Measurements from ENCODE around the gene POM121L2. TPM values are rescaled to one million over a fixed set of nuclear protein-coding genes. Genes with fewer than 3 reads are reported as not detected.

Gene POM121L2
- total and polyA plus RNA-seq, 2 of the 13 experiments (the other 11 are each of a cell fraction or from before 2014, with no cell fraction given) = not detected

- no peak for TF ChIP-seq ZHX1 (CRISPR knock-in tag; IDR thresholded peaks at IDR 0.05; ENCODE audit: low read depth)
- TF ChIP-seq FOXJ3 (CRISPR knock-in tag; IDR thresholded peaks at IDR 0.05; ENCODE audit: borderline replicate concordance) = peak; percentile 67; the same call in 1 of the 2 replicates
- no peak for TF ChIP-seq MBNL3 (CRISPR knock-in tag; conservative IDR thresholded peaks at IDR 0.05)
- no peak; the same call in 1 of the 2 replicates for TF ChIP-seq ISL2 (CRISPR knock-in tag; IDR thresholded peaks at IDR 0.05)
- peak; percentile 37 to 40; a peak in 2 of 4 replicates for TF ChIP-seq MAFK (conservative IDR thresholded peaks at IDR 0.05 in 1 of 2, IDR thresholded peaks at IDR 0.05 in 1 of 2; ENCODE audit: low read length in 2 of 2)
- TF ChIP-seq NFAT5 (CRISPR knock-in tag; IDR thresholded peaks at IDR 0.05) = no peak
- no peak for TF ChIP-seq HDAC6 (IDR thresholded peaks at IDR 0.05; ENCODE audit: low read depth, low read length)
- no peak for TF ChIP-seq NFATC3 (CRISPR knock-in tag; IDR thresholded peaks at IDR 0.05)
- TF ChIP-seq LCORL (IDR thresholded peaks at IDR 0.05) = no peak
- peak; percentile 59; the same call in 1 of the 2 replicates for TF ChIP-seq LCORL (CRISPR knock-in tag; IDR thresholded peaks at IDR 0.05)
- TF ChIP-seq ZNF33B (CRISPR knock-in tag; IDR thresholded peaks at IDR 0.05) = no peak
- TF ChIP-seq ZKSCAN1 (IDR thresholded peaks at IDR 0.05; ENCODE audit: low read length) = no peak
- TF ChIP-seq SRSF9 (IDR thresholded peaks at IDR 0.05; ENCODE audit: borderline replicate concordance, insufficient read depth, low read depth, low read length, poor library complexity, severe bottlenecking) = no peak
- no peak for TF ChIP-seq CSRNP2 (CRISPR knock-in tag; conservative IDR thresholded peaks at IDR 0.05; ENCODE audit: low read depth)
- TF ChIP-seq ZNF30 (CRISPR knock-in tag; IDR thresholded peaks at IDR 0.05) = no peak
- no peak for TF ChIP-seq DR1 (CRISPR knock-in tag; IDR thresholded peaks at IDR 0.05)
- TF ChIP-seq ZBTB33 (CRISPR knock-in tag; IDR thresholded peaks at IDR 0.05) = no peak; the same call in 1 of the 2 replicates
Observed at GRCh38 chr6:27332692-27333641, 20.9 kb upstream of the POM121L2 start (continued).

All from HepG2 (cell line).